ENCODE data around the gene KLRG1.

GRCh38 chr12:8951744-8952143 lies 37.6 kb upstream of the KLRG1 start:
- no peak for TF ChIP-seq CTCF (IDR thresholded peaks at IDR 0.05)
- no peak for TF ChIP-seq POLR2A (IDR thresholded peaks at IDR 0.05)
